Skeletal muscle tissue (tissue), 4 donors: Measurements from ENCODE around the gene MAPKAP1. TPM values are rescaled to one million over a fixed set of nuclear protein-coding genes. Genes with fewer than 3 reads are reported as not detected.
"Not testable (repeated sequence)": the region's sequence is repeated elsewhere in the genome, so short reads cannot be mapped to it uniquely, and the experiment has no call there.

Experiments
- H3K27ac ChIP-seq: one replicate; pipeline ENCODE4 v1.7.0; 2013; ENCODE audit warnings: mild to moderate bottlenecking, low read depth, low read length, inconsistent platforms
- H3K27me3 ChIP-seq, 3 donors: one replicate each; pipeline ENCODE4 v1.7.0; 2013; ENCODE audit warnings: low read length in 3 of 3; ENCODE audit not compliant: control insufficient read depth in 3 of 3, insufficient read depth in 3 of 3
- H3K36me3 ChIP-seq, 3 donors: one replicate each; pipeline ENCODE4 v1.7.0; 2013; ENCODE audit warnings: low read length in 3 of 3; ENCODE audit not compliant: control insufficient read depth in 3 of 3, insufficient read depth in 3 of 3
- H3K4me1 ChIP-seq, 3 donors: one replicate each; pipeline ENCODE4 v1.7.0; 2013; ENCODE audit warnings: low read length in 3 of 3, mild to moderate bottlenecking in 3 of 3; ENCODE audit not compliant: control insufficient read depth in 3 of 3, insufficient read depth in 3 of 3
- H3K4me3 ChIP-seq, 3 donors: one replicate each; pipeline ENCODE4 v1.7.0; 2013; ENCODE audit warnings: low read length in 3 of 3
- H3K9ac ChIP-seq, 3 donors: one replicate each; pipeline ENCODE4 v1.7.0; 2013; ENCODE audit warnings: low read length in 3 of 3, mild to moderate bottlenecking in 3 of 3, moderate library complexity in 2 of 3, low read depth in 1 of 3
- H3K9me3 ChIP-seq, 3 donors: one replicate each; pipeline ENCODE4 v1.7.0; 2013; ENCODE audit warnings: low read length in 3 of 3; ENCODE audit not compliant: control insufficient read depth in 3 of 3
- total RNA-seq: library from RNA; depleted of rRNA; stranded (reverse); fragments of >200 nt; gene quantifications from one replicate; pipeline ENCODE4 v1.2.3, GENCODE V29; 2014
- donor health status: Osteomylitis.

MAPKAP1 gene
- total RNA-seq, 1 donor from 2014 or later = 44.9 TPM

GRCh38 chr9:125579030-125579932, 127.7 kb downstream of the MAPKAP1 start:
- no peaks in the 10 kb centered on the region for H3K36me3 ChIP-seq
- H3K27ac ChIP-seq = no peak overlapping the region
- no peak overlapping the region for H3K4me3 ChIP-seq
- H3K4me1 ChIP-seq = no peaks in the 10 kb centered on the region
- no peaks in the 10 kb centered on the region for H3K27me3 ChIP-seq
- H3K9ac ChIP-seq = no peak overlapping the region
- H3K9me3 ChIP-seq = no peaks in the 10 kb centered on the region

- Histone ChIP-seq H3K4me1 (no peaks in the 10 kb centered on the region), H3K9me3 (no peaks in the 10 kb centered on the region), H3K27ac (no peak overlapping the region), H3K4me3 (no peak overlapping the region), H3K36me3 (no peaks in the 10 kb centered on the region), H3K9ac (no peak overlapping the region), H3K27me3 (no peaks in the 10 kb centered on the region)
These were observed 132.7 kb downstream of the MAPKAP1 start for GRCh38 chr9:125574126-125574877.

- not testable (repeated sequence) for H3K4me3 ChIP-seq, H3K36me3 ChIP-seq, H3K4me1 ChIP-seq, H3K9ac ChIP-seq, H3K27ac ChIP-seq, H3K9me3 ChIP-seq, H3K27me3 ChIP-seq
These were observed 134.5 kb downstream of the MAPKAP1 start for GRCh38 chr9:125572461-125572860.

GRCh38 chr9:125571824-125572223, 135.2 kb downstream of the MAPKAP1 start:
- H3K36me3 ChIP-seq, H3K27me3 ChIP-seq, H3K27ac ChIP-seq, H3K9me3 ChIP-seq, H3K9ac ChIP-seq, H3K4me1 ChIP-seq, H3K4me3 ChIP-seq: not testable (repeated sequence)

GRCh38 chr9:125570246-125570645, 136.8 kb downstream of the MAPKAP1 start:
- Histone ChIP-seq H3K9ac (no peak overlapping the region), H3K9me3 (no peaks in the 10 kb centered on the region), H3K27me3 (no peaks in the 10 kb centered on the region), H3K27ac (no peak overlapping the region), H3K4me1 (no peaks in the 10 kb centered on the region), H3K4me3 (no peak overlapping the region), H3K36me3 (no peaks in the 10 kb centered on the region)

GRCh38 chr9:125568621-125569020, 138.4 kb downstream of the MAPKAP1 start:
- Histone ChIP-seq H3K36me3 (no peaks in the 10 kb centered on the region), H3K27ac (no peak overlapping the region), H3K4me3 (no peak overlapping the region), H3K27me3 (no peaks in the 10 kb centered on the region), H3K9ac (no peak overlapping the region), H3K4me1 (no peaks in the 10 kb centered on the region), H3K9me3 (no peaks in the 10 kb centered on the region)

- H3K27me3 ChIP-seq, H3K9me3 ChIP-seq, H3K9ac ChIP-seq, H3K4me3 ChIP-seq, H3K36me3 ChIP-seq, H3K4me1 ChIP-seq, H3K27ac ChIP-seq: not testable (repeated sequence)
These were observed 141.0 kb downstream of the MAPKAP1 start for GRCh38 chr9:125566051-125566450.

GRCh38 chr9:125565126-125565525, 141.9 kb downstream of the MAPKAP1 start:
- H3K9ac ChIP-seq = no peak overlapping the region
- H3K4me1 ChIP-seq = peaks cover 0 to 8% (median 0%) of the 10 kb centered on the region in 3 donors
- H3K4me3 ChIP-seq = no peak overlapping the region
- H3K36me3 ChIP-seq = no peaks in the 10 kb centered on the region
- H3K27ac ChIP-seq = no peak overlapping the region
- no peaks in the 10 kb centered on the region for H3K27me3 ChIP-seq
- no peaks in the 10 kb centered on the region for H3K9me3 ChIP-seq

- no peaks in the 10 kb centered on the region for H3K27me3 ChIP-seq
- no peak overlapping the region for H3K9ac ChIP-seq
- H3K27ac ChIP-seq = no peak overlapping the region
- H3K9me3 ChIP-seq = no peaks in the 10 kb centered on the region
- peaks cover 0 to 8% (median 0%) of the 10 kb centered on the region in 3 donors for H3K4me1 ChIP-seq
- H3K36me3 ChIP-seq = no peaks in the 10 kb centered on the region
- no peak overlapping the region for H3K4me3 ChIP-seq
These were observed 142.4 kb downstream of the MAPKAP1 start for GRCh38 chr9:125564631-125565030.

GRCh38 chr9:125561509-125562148, 145.4 kb downstream of the MAPKAP1 start:
- no peak overlapping the region for H3K27ac ChIP-seq
- H3K27me3 ChIP-seq = no peaks in the 10 kb centered on the region

More at GRCh38 chr9:125561509-125562148, 145.4 kb downstream of the MAPKAP1 start:
- Histone ChIP-seq H3K36me3 (peaks cover 0 to 4% (median 0%) of the 10 kb centered on the region in 3 donors), H3K4me1 (peaks cover 0 to 8% (median 0%) of the 10 kb centered on the region in 3 donors), H3K4me3 (no peak overlapping the region), H3K9ac (no peak overlapping the region), H3K9me3 (no peaks in the 10 kb centered on the region)
